Coronary artery (tissue), 2 donors: ENCODE measurements around the gene CAMTA1.
"Not testable (repeated sequence)": the region's sequence is repeated elsewhere in the genome, so short reads cannot be mapped to it uniquely, and the experiment has no call there.

ENCODE experiments used
- DNase-seq: peaks from one replicate; pipeline ENCODE4 v3.0.0-alpha.2; 2017; ENCODE audit warnings: low spot score
- H3K27ac ChIP-seq, 2 donors: fragments of 200-600 bp; sonication (generic); one replicate each; pipeline ENCODE4 v1.5.1; 2016 to 2019
- H3K4me3 ChIP-seq: fragments of 200-600 bp; sonication (generic); 2 replicates; pipeline ENCODE4 v1.5.1; 2016; ENCODE audit warnings: mild to moderate bottlenecking, moderate library complexity
- CTCF ChIP-seq: fragments of 200-600 bp; sonication (generic); IDR thresholded peaks from one replicate; pipeline ENCODE4 v1.5.1; 2019; ENCODE audit warnings: antibody characterized with exemption

CAMTA1 gene

DNA sequence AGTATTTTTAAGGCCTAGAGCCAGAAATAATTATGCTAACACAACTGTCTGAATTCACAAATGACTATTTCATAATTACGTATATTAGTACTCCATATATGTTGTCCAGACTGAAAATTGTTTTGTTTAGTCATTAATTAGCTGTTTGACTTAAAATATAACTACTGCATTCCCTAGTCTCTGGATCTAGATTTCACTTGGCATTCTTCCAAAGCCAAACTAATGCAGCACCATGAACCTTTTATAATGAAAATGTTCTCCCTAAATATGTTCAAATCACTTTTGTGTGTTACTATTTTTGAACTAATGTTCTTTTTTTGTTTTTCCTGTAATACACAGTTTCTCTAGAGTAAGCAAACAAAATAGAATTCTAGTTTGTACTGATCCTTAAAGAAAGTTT is 46.1 kb downstream of the CAMTA1 start:
- no peak overlapping the region for H3K27ac ChIP-seq
- no peak for DNase-seq
- no peak for TF ChIP-seq CTCF
- H3K4me3 ChIP-seq, result no peak overlapping the region

GRCh38 chr1:6832006-6832405 is 46.8 kb downstream of the CAMTA1 start:
- H3K27ac ChIP-seq, H3K4me3 ChIP-seq, DNase-seq: not testable (repeated sequence)

DNA sequence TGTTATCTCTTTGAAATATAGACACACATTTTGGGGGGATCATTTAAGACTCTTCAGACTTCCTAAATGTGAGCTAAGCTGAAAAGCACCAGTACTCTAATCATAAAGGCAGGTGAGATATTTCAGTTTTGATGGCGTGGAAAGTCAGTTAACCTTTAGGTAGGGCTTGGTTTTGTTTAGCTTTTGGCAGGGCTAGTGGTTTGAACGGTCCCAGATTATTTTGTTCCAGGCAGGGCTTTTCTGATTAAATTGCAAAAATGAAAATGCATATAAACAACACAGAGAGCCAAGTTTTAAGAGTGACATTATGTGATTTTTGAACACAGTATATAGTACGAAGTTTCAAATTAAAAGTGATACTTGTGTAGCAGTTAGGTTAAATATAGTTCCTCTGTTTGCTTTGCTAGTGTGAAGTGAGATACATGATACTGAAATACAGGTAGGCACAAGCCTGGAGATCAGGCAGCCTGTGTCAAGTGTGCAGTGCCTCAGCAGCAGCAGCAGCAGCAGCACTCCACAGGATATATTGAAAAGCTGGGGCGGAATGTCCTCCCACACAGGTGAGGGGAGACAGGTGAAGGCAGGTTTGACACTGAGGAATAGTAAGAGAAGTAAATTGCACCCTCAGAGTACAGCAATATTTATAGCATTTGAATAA is 47.4 kb downstream of the CAMTA1 start:
- H3K27ac ChIP-seq, result peak overlapping the region in 1 of 2 donors; percentile 13
- no peak overlapping the region for H3K4me3 ChIP-seq
- DNase-seq, result no peak
- no peak for TF ChIP-seq CTCF

DNA sequence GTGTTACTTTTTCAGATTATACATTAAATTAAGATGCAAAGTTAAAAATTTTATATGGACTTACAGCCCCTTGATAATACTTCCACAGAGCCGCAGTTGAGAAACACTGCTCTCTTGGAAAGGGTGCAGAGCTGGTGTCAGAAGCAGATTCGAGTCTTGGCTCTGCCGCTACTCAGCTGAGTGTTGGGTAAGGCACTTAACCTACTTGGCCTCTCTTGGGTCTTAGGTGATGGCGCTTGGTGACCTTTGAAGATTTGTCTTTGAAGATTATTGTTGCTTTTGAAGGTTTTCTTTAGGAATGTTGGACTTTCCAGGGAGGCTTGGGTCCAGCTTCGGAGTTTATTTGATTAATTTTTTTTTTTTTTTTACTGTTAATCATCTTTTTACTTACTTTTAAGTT is 48.5 kb downstream of the CAMTA1 start:
- Histone ChIP-seq H3K4me3 (no peak overlapping the region), H3K27ac (no peak overlapping the region)
- no peak for TF ChIP-seq CTCF
- DNase-seq, result no peak

DNA sequence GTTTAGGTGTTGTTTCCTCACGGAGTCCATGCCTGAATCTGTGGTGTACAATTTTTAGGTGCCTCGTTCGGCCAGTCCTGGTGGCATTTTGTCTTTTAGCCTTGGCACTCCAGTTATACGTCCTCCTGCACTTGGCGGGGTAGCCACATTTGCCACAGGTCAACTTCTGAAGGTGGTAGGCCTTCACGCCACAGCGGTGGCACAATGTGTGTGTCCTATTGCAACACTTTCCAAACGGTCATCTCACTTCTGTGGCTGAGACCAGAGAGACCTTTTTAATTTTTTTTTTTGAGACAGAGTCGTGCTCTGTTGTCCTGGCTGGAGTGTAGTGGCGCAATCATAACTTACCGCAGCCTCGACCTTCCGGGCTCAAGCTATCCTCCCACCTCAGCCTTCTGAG is 49.1 kb downstream of the CAMTA1 start:
- no peak for TF ChIP-seq CTCF
- H3K27ac ChIP-seq, result no peak overlapping the region

GRCh38 chr1:6835139-6835538 is 49.9 kb downstream of the CAMTA1 start:
- no peak for TF ChIP-seq CTCF

More for the DNA sequence above, 49.1 kb downstream of the CAMTA1 start:
- DNase-seq, result no peak
- no peak overlapping the region for H3K4me3 ChIP-seq

GRCh38 chr1:6842301-6842700 is 57.0 kb downstream of the CAMTA1 start:
- no peak for DNase-seq
- no peak for TF ChIP-seq CTCF
- no peak overlapping the region for H3K27ac ChIP-seq
- no peak overlapping the region for H3K4me3 ChIP-seq

More at GRCh38 chr1:6835139-6835538, 49.9 kb downstream of the CAMTA1 start:
- DNase-seq, result no peak
- Histone ChIP-seq H3K27ac (no peak overlapping the region), H3K4me3 (no peak overlapping the region)

GRCh38 chr1:6845786-6846185 is 60.5 kb downstream of the CAMTA1 start:
- not testable (repeated sequence) for H3K4me3 ChIP-seq, H3K27ac ChIP-seq, DNase-seq
